ENCODE data around the gene TRIM54. TPM values are rescaled to one million over a fixed set of nuclear protein-coding genes. Genes with fewer than 3 reads are reported as not detected.

TRIM54 gene
- total and polyA plus RNA-seq, 9 of the 15 experiments (the other 6 are each of a cell fraction or from before 2014, with no cell fraction given) = not detected

- TF ChIP-seq ZBTB43 (CRISPR knock-in tag; IDR thresholded peaks at IDR 0.05) (no peak), ATF7 (IDR thresholded peaks at IDR 0.05) (no peak), KDM1A (IDR thresholded peaks at IDR 0.05) (peak in 1 of 2 experiments; percentile 5; a peak in 1 of 4 replicates)
These were observed 72.3 kb downstream of the TRIM54 start (continued) for GRCh38 chr2:27354597-27354927.

- ChIA-PET CTCF (ENCODE audit: low intra/inter-chr PET ratio) (interaction anchor here (0.6 to 0.7 kb wide), 2 partner anchors 22 to 32 kb away, joined by 3 to 4 read pairs; no protein-coding TSS in a partner anchor), POLR2A (interaction anchor here (0.6 to 2.7 kb wide), 11 partner anchors 11 to 241 kb away, joined by 3 to 39 read pairs (median 4); partner anchors contain the start of genes EIF2B4, MPV17 and ZNF513)
- DNase-seq (ENCODE audit: extremely low read depth in 1 of 4, low spot score in 3 of 4) = peak in 2 of 4 experiments; percentile 64 to 86
- peak; percentile 65 for ATAC-seq
- Histone ChIP-seq H4K20me1 (replicated peaks; ENCODE audit: control insufficient read depth, insufficient read depth, low read length) (no peaks in the 10 kb centered on the region), H3K36me3 (ENCODE audit: control insufficient read depth, insufficient read depth, low read length) (peaks cover 9% of the 10 kb centered on the region; the same call in 2 of the 3 replicates), H3K27ac (ENCODE audit: extremely low read depth, low read depth, low read length) (peak overlapping the region; percentile 98), H3K4me2 (ENCODE audit: insufficient read depth, low read length) (peak overlapping the region; percentile 97), H3K4me1 (replicated peaks in 1 of 2; ENCODE audit: control insufficient read depth in 2 of 2, insufficient read depth in 2 of 2, low read length in 2 of 2) (peaks cover 12 to 19% of the 10 kb centered on the region in 2 experiments; a peak in 4 of 5 replicates), H3K79me2 (ENCODE audit: control insufficient read depth, insufficient read depth, low read length) (peaks cover 76% of the 10 kb centered on the region), H3K9me1 (ENCODE audit: control insufficient read depth, insufficient read depth, low read length) (no peaks in the 10 kb centered on the region), H3K9ac (ENCODE audit: insufficient read depth in 1 of 2, low read depth in 2 of 2, low read length in 2 of 2) (peak overlapping the region; percentile 94 to 97), H3K27me3 (ENCODE audit: control insufficient read depth in 2 of 2, insufficient read depth in 2 of 2, low read length in 2 of 2) (no peaks in the 10 kb centered on the region), H2AFZ (ENCODE audit: low read depth, low read length) (peak overlapping the region; percentile 93), H3K4me3 (peak overlapping the region; percentile 77), H3K9me3 (replicated peaks; ENCODE audit: control insufficient read depth, insufficient read depth, low read depth, low read length) (no peaks in the 10 kb centered on the region)
- intact Hi-C loops (cut with micrococcal nuclease) (loop anchor here (1.0 kb wide), 2 partner anchors 14 to 33 kb away; partner anchors contain the start of genes EIF2B4, MPV17 and SNX17), in situ Hi-C loops (cut with MboI) (no loop called here)
- 0% methylated on average over 12 of the region's 12 CpGs for whole genome bisulfite sequencing (ENCODE audit: insufficient coverage, low coverage, missing lambda C conversion rate)
- BruUV-seq (replicated peaks) = no TSS peak
- no peak for FAIRE-seq
- no peak for TF ChIP-seq PPARD (CRISPR knock-in tag; IDR thresholded peaks at IDR 0.05)
- TF ChIP-seq ZNF253 (CRISPR knock-in tag; conservative IDR thresholded peaks at IDR 0.05) = no peak
- peak; percentile 74; the same call in 1 of the 2 replicates for TF ChIP-seq ZNF24 (IDR thresholded peaks at IDR 0.05)
- TF ChIP-seq ZNF444 (CRISPR knock-in tag; IDR thresholded peaks at IDR 0.05) = no peak
- no peak for TF ChIP-seq EP300 (IDR thresholded peaks at IDR 0.05; ENCODE audit: low read length)
- TF ChIP-seq ZZZ3 (IDR thresholded peaks at IDR 0.05) = no peak
- peak in 1 of 2 experiments; percentile 15 for TF ChIP-seq E2F6 (IDR thresholded peaks at IDR 0.05; ENCODE audit: borderline replicate concordance in 1 of 2, extremely low read depth in 1 of 2, insufficient read depth in 1 of 2, insufficient read length in 1 of 2, low read depth in 1 of 2, low read length in 1 of 2, poor library complexity in 1 of 2, severe bottlenecking in 1 of 2)
- 0 out of 2 replicates have a peak, but pooled peaks have one; percentile 4 for TF ChIP-seq E2F1 (CRISPR knock-in tag; IDR thresholded peaks at IDR 0.05)
- TF ChIP-seq NR1H2 (CRISPR knock-in tag; IDR thresholded peaks at IDR 0.05) = no peak
- TF ChIP-seq ZNF707 (CRISPR knock-in tag; conservative IDR thresholded peaks at IDR 0.05) = no peak
- peak; percentile 92 for TF ChIP-seq HMBOX1 (IDR thresholded peaks at IDR 0.05)
- TF ChIP-seq RUNX1 (IDR thresholded peaks at IDR 0.05; ENCODE audit: low read depth) = 0 out of 2 replicates have a peak, but pooled peaks have one; percentile 28
- TF ChIP-seq U2AF1 (optimal IDR thresholded peaks at IDR 0.05; ENCODE audit: low read depth, low read length) = no peak
- TF ChIP-seq RBM14 (IDR thresholded peaks at IDR 0.05; ENCODE audit: borderline replicate concordance, insufficient read depth, low read depth, low read length) = no peak
- TF ChIP-seq MXI1 (IDR thresholded peaks at IDR 0.05; ENCODE audit: low read depth, low read length) = no peak
These were observed 73.8 kb downstream of the TRIM54 start for GRCh38 chr2:27356056-27356381.
